Neutrophil (primary cell): ENCODE results near the gene ERG.
A peak's percentile ranks its signal among the peaks of the same experiment; 100 is the strongest.

Experiments used
- H3K27ac ChIP-seq: fragments of 200-600 bp; sonication (generic); 2 replicates; pipeline ENCODE4 v1.5.1; 2016; ENCODE audit warnings: mild to moderate bottlenecking, moderate library complexity
- H3K27me3 ChIP-seq: fragments of 200-600 bp; sonication (generic); 2 replicates; pipeline ENCODE4 v1.6.0; 2016; ENCODE audit warnings: mild to moderate bottlenecking
- H3K36me3 ChIP-seq: fragments of 200-600 bp; sonication (generic); 2 replicates; pipeline ENCODE4 v1.5.1; 2017
- H3K4me1 ChIP-seq, 2 experiments: fragments of 200-600 bp in 1 of 2; sonication (generic) in 1 of 2; 1 replicate in 1 of 2; 2 replicates in 1 of 2; pipeline versions ENCODE4 v1.5.1 to v1.6.1; 2013 to 2016; ENCODE audit warnings: low read depth in 1 of 2, low read length in 1 of 2, mild to moderate bottlenecking in 1 of 2, moderate library complexity in 1 of 2; ENCODE audit not compliant: control insufficient read depth in 1 of 2, insufficient read depth in 1 of 2
- H3K4me3 ChIP-seq, 2 experiments: fragments of 200-600 bp in 1 of 2; sonication (generic) in 1 of 2; 1 replicate in 1 of 2; 2 replicates in 1 of 2; pipeline ENCODE4 v1.5.1; 2013 to 2016; ENCODE audit warnings: low read depth in 1 of 2, low read length in 1 of 2, mild to moderate bottlenecking in 1 of 2, moderate library complexity in 1 of 2
- H3K9me3 ChIP-seq: fragments of 200-600 bp; sonication (generic); 2 replicates; pipeline ENCODE4 v1.5.1; 2016
- CTCF ChIP-seq: fragments of 200-600 bp; sonication (generic); IDR thresholded peaks from 2 replicates; pipeline ENCODE4 v1.5.1; 2016; ENCODE audit warnings: antibody characterized with exemption

The ERG gene

GRCh38 chr21:38499296-38499695 lies 1.0 kb upstream of the ERG start:
- Histone ChIP-seq H3K9me3 (no peaks in the 10 kb centered on the region), H3K36me3 (no peaks in the 10 kb centered on the region), H3K27me3 (no peaks in the 10 kb centered on the region), H3K27ac (peak overlapping the region; percentile 84), H3K4me3 (peak overlapping the region; percentile 55 to 57), H3K4me1 (peaks cover 76 to 78% of the 10 kb centered on the region in 2 experiments)
- TF ChIP-seq CTCF = no peak

- no peak for TF ChIP-seq CTCF
- peaks cover 92 to 93% of the 10 kb centered on the region in 2 experiments for H3K4me1 ChIP-seq
Measured at GRCh38 chr21:38496224-38496623, 2.1 kb downstream of the ERG start.

GRCh38 chr21:38495696-38496095 lies 2.6 kb downstream of the ERG start:
- Histone ChIP-seq H3K4me3 (peak overlapping the region; percentile 19 to 37), H3K9me3 (no peaks in the 10 kb centered on the region), H3K36me3 (no peaks in the 10 kb centered on the region), H3K27ac (peak overlapping the region; percentile 84), H3K4me1 (peaks cover 97 to 98% of the 10 kb centered on the region in 2 experiments), H3K27me3 (no peaks in the 10 kb centered on the region)
- no peak for TF ChIP-seq CTCF

More at GRCh38 chr21:38496224-38496623, 2.1 kb downstream of the ERG start:
- Histone ChIP-seq H3K36me3 (no peaks in the 10 kb centered on the region), H3K4me3 (peak overlapping the region; percentile 19 to 37), H3K27me3 (no peaks in the 10 kb centered on the region), H3K27ac (peak overlapping the region; percentile 84), H3K9me3 (no peaks in the 10 kb centered on the region)

GRCh38 chr21:38495242-38495641 lies 3.0 kb downstream of the ERG start:
- Histone ChIP-seq H3K36me3 (no peaks in the 10 kb centered on the region), H3K9me3 (no peaks in the 10 kb centered on the region), H3K4me3 (peak overlapping the region; percentile 19 to 37), H3K27me3 (no peaks in the 10 kb centered on the region), H3K27ac (peak overlapping the region; percentile 84), H3K4me1 (peaks cover 99 to 100% of the 10 kb centered on the region in 2 experiments)
- no peak for TF ChIP-seq CTCF

DNA sequence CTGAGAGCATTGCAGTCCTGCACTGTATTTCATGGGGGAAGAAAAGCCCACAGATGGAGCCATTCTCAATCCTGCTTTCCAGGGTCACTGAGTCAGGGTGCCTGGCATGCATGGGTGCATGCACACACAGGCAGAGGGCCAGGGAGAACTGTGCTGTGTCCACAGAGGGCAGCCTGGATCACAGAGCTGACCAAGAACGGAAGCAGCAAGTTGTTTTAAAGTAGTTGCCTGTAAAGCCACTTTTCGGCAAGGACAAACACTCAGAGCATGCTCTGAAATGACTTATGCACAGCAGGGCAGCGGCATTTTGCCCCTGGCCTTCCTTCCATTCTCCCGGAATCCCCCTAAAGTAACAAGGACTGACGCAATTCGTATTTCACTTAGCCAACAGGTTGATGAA lies 3.6 kb downstream of the ERG start:
- H3K4me1 ChIP-seq = peaks cover 99 to 100% of the 10 kb centered on the region in 2 experiments

More for the DNA sequence above, 3.6 kb downstream of the ERG start:
- no peak for TF ChIP-seq CTCF
- Histone ChIP-seq H3K27ac (peak overlapping the region; percentile 84), H3K36me3 (no peaks in the 10 kb centered on the region), H3K27me3 (no peaks in the 10 kb centered on the region), H3K9me3 (no peaks in the 10 kb centered on the region), H3K4me3 (peak overlapping the region; percentile 19 to 37)
